ENCODE measurements around the gene KDM1B.
A peak's percentile ranks its signal among the peaks of the same experiment; 100 is the strongest.

The KDM1B gene

DNA sequence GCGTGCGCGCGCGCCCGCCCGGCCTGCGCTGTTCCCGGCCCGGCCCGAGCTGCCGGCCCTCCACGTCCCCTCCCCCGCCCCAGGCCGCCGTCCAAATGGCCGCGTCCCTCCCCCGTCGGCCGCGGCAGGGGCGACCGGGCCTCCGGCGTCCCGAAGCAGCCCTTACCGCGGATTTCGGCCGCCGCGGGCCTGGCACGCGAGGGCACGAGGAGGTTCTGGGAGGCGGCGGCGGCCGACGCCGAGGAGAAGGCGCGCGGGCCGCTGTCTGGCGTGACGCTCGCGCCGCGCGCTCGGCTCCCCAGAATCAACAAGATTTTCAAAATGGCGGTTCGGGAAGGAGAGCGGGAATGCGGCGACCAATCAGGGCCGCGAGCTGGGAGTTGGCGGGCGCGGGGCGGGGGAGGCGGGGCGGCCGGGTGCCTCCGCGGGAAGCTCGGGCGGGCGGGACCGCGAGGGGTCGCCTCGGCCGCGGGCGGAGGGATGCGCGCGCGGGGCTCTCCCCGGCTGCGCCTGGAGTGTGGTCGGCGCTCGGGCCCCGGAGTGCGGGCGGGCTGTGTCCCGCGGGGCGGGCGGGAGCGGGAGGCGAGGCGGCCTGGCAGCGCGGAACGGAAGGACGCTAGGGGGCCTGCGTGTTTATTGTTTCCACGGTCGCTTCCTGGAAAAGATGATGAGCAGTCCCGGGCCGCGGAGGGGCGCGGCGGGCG is 109.1 kb downstream of the KDM1B start, which contains the start of gene DEK:
TSS of gene DEK (minus strand) at position 312 of the 704 bp plus-strand sequence. CDS start 543 bp downstream, outside the sequence.
- no peak for TF ChIP-seq REST (IDR thresholded peaks at IDR 0.05; ENCODE audit: insufficient read depth in 1 of 2, low read depth in 2 of 2, low read length in 2 of 2)
- peak; percentile 60 for TF ChIP-seq POLR2AphosphoS5 (IDR thresholded peaks at IDR 0.05; ENCODE audit: low read depth, low read length)
- TF ChIP-seq SIN3A (IDR thresholded peaks at IDR 0.05; ENCODE audit: borderline replicate concordance, insufficient read depth, low read length) = peak; percentile 49; the same call in 1 of the 2 replicates
- TF ChIP-seq FOXP2 (optimal IDR thresholded peaks at IDR 0.05; ENCODE audit: borderline replicate concordance, extremely low read depth, extremely low read length, insufficient read depth) = peak; percentile 81
- TF ChIP-seq TAF1 (IDR thresholded peaks at IDR 0.05; ENCODE audit: borderline replicate concordance, insufficient read depth, low read length) = no peak

DNA sequence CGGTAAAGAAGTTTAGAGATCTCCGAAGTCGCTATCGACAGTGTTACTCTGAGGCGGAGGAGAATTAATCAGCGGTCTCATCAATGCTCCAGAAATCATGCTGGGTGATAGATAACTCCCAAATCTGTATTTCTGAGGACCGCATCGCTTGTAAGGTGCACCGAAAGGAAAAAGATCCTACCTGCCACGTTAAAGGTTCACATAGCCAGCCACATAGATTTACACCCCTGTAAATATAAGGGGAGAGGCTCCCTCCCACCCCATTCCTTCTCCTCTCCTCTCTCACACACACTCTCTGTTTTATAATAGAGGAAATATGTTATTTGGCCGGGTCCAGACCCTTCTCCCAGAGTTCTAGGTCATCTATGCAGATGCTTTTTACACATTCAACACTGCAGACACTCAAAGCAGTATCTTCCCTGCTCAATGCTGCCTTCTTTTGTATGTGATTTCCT is 109.7 kb downstream of the KDM1B start:
- TF ChIP-seq POLR2AphosphoS5 (IDR thresholded peaks at IDR 0.05; ENCODE audit: low read depth, low read length) (no peak), FOXP2 (optimal IDR thresholded peaks at IDR 0.05; ENCODE audit: borderline replicate concordance, extremely low read depth, extremely low read length, insufficient read depth) (no peak), TAF1 (IDR thresholded peaks at IDR 0.05; ENCODE audit: borderline replicate concordance, insufficient read depth, low read length) (no peak), REST (IDR thresholded peaks at IDR 0.05; ENCODE audit: insufficient read depth in 1 of 2, low read depth in 2 of 2, low read length in 2 of 2) (no peak), SIN3A (IDR thresholded peaks at IDR 0.05; ENCODE audit: borderline replicate concordance, insufficient read depth, low read length) (no peak)

GRCh38 chr6:18265787-18266522 is 110.7 kb downstream of the KDM1B start:
- TF ChIP-seq FOXP2 (optimal IDR thresholded peaks at IDR 0.05; ENCODE audit: borderline replicate concordance, extremely low read depth, extremely low read length, insufficient read depth) (no peak), TAF1 (IDR thresholded peaks at IDR 0.05; ENCODE audit: borderline replicate concordance, insufficient read depth, low read length) (no peak), REST (IDR thresholded peaks at IDR 0.05; ENCODE audit: insufficient read depth in 1 of 2, low read depth in 2 of 2, low read length in 2 of 2) (no peak), POLR2AphosphoS5 (IDR thresholded peaks at IDR 0.05; ENCODE audit: low read depth, low read length) (no peak)

DNA sequence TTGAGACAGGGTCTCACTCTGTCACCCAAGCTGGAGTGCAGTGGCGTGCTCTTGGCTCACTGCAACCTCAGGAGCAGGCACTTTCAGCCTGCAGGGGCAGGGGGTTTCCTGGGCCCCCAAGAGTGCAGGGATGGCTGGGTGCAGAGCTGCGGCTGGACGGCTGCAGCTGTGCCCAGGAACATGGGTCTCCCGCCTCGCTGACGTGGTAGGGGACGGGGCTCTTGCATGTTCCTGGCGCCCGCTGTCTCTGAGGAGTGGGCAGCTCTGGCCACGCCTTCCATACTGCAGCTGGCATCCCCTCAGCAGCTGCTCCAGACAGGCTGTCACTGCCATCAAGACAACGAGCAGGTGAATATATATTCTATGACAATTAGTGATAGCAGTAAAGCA is 111.3 kb downstream of the KDM1B start:
- no peak for TF ChIP-seq TAF1 (IDR thresholded peaks at IDR 0.05; ENCODE audit: borderline replicate concordance, insufficient read depth, low read length)
- TF ChIP-seq POLR2AphosphoS5 (IDR thresholded peaks at IDR 0.05; ENCODE audit: low read depth, low read length) = no peak
- TF ChIP-seq SIN3A (IDR thresholded peaks at IDR 0.05; ENCODE audit: borderline replicate concordance, insufficient read depth, low read length) = no peak
- no peak for TF ChIP-seq REST (IDR thresholded peaks at IDR 0.05; ENCODE audit: insufficient read depth in 1 of 2, low read depth in 2 of 2, low read length in 2 of 2)
- TF ChIP-seq FOXP2 (optimal IDR thresholded peaks at IDR 0.05; ENCODE audit: borderline replicate concordance, extremely low read depth, extremely low read length, insufficient read depth) = no peak
